Keratinocyte (primary cell): Measurements from ENCODE around the gene ASPHD2. TPM values are rescaled to one million over a fixed set of nuclear protein-coding genes. Genes with fewer than 3 reads are reported as not detected.

Experiments used
- DNase-seq: peaks from one replicate; pipeline ENCODE4 v3.0.0-alpha.2; 2011; ENCODE audit warnings: low read depth, missing footprints, low spot score
- FAIRE-seq: peaks from 2 replicates; lab custom pipeline; 2011; peaks lifted over from hg19 to GRCh38; lab: Jason Lieb, UNC
- H2AFZ ChIP-seq: 2 replicates; pipeline ENCODE4 v1.6.0; 2012; ENCODE audit warnings: low read length, control low read depth, inconsistent platforms; ENCODE audit not compliant: control insufficient read depth
- H3K27ac ChIP-seq: 2 replicates; pipeline ENCODE4 v1.5.1; 2011; ENCODE audit warnings: low read length; ENCODE audit not compliant: control insufficient read depth, insufficient read depth
- H3K27me3 ChIP-seq: 3 replicates; pipeline ENCODE4 v1.6.0; 2011; ENCODE audit warnings: low read length; ENCODE audit not compliant: control insufficient read depth, insufficient read depth; ENCODE audit errors: extremely low read depth
- H3K36me3 ChIP-seq, 2 experiments: 2 replicates in 1 of 2; 3 replicates in 1 of 2; pipeline ENCODE4 v1.5.1; 2011; ENCODE audit warnings: low read length in 2 of 2, mild to moderate bottlenecking in 1 of 2; ENCODE audit not compliant: control insufficient read depth in 2 of 2, insufficient read depth in 2 of 2; ENCODE audit errors: extremely low read depth in 1 of 2
- H3K4me1 ChIP-seq: 3 replicates; pipeline ENCODE4 v1.5.1; 2011; ENCODE audit warnings: low read length; ENCODE audit not compliant: control insufficient read depth, insufficient read depth; ENCODE audit errors: extremely low read depth
- H3K4me2 ChIP-seq: 3 replicates; pipeline ENCODE4 v1.6.0; 2011; ENCODE audit warnings: low read depth, low read length; ENCODE audit not compliant: control insufficient read depth, insufficient read depth; ENCODE audit errors: extremely low read depth
- H3K4me3 ChIP-seq, 3 experiments: fragments of 200-600 bp in 1 of 3; sonication (generic) in 1 of 3; 2 replicates in 2 of 3; 3 replicates in 1 of 3; pipeline ENCODE4 v1.5.1; 2011 to 2016; ENCODE audit warnings: low read length in 3 of 3, mild to moderate bottlenecking in 3 of 3, control low read depth in 2 of 3, inconsistent platforms in 1 of 3, low read depth in 1 of 3, mixed read lengths in 1 of 3, mixed run types in 1 of 3, moderate library complexity in 1 of 3; ENCODE audit not compliant: control insufficient read depth in 2 of 3, insufficient read depth in 2 of 3; ENCODE audit errors: extremely low read depth in 1 of 3
- H3K79me2 ChIP-seq: 2 replicates; pipeline ENCODE4 v1.6.0; 2012; ENCODE audit warnings: low read length; ENCODE audit not compliant: control insufficient read depth, insufficient read depth
- H3K9ac ChIP-seq: 3 replicates; pipeline ENCODE4 v1.6.0; 2011; ENCODE audit warnings: low read length; ENCODE audit not compliant: control insufficient read depth, insufficient read depth; ENCODE audit errors: extremely low read depth
- H3K9me1 ChIP-seq: 3 replicates; pipeline ENCODE4 v1.6.0; 2011; ENCODE audit warnings: low read length; ENCODE audit not compliant: control insufficient read depth, insufficient read depth; ENCODE audit errors: extremely low read depth
- H3K9me3 ChIP-seq: 2 replicates; pipeline ENCODE4 v1.5.1; 2012; ENCODE audit warnings: low read depth, low read length; ENCODE audit not compliant: control insufficient read depth
- H4K20me1 ChIP-seq: 3 replicates; pipeline ENCODE4 v1.6.0; 2011; ENCODE audit warnings: low read length; ENCODE audit not compliant: control insufficient read depth, insufficient read depth; ENCODE audit errors: extremely low read depth
- CTCF ChIP-seq, 3 experiments: IDR thresholded peaks in 1 of 3; conservative IDR thresholded peaks in 1 of 3; optimal IDR thresholded peaks in 1 of 3; 2 replicates in 2 of 3; 3 replicates in 1 of 3; pipeline versions ENCODE3 to v1.5.1; 2011; ENCODE audit warnings: low read length in 3 of 3, mild to moderate bottlenecking in 3 of 3, moderate library complexity in 2 of 3, control low read depth in 1 of 3, inconsistent platforms in 1 of 3; ENCODE audit not compliant: insufficient read depth in 2 of 3; ENCODE audit errors: extremely low read depth in 1 of 3
- EZH2 ChIP-seq: IDR thresholded peaks from one replicate; pipeline ENCODE4 v1.6.1; 2012; ENCODE audit warnings: inconsistent platforms, mild to moderate bottlenecking, low read length, moderate library complexity
- dilution Hi-C: fragments of 300-500 bp; cut with MboI; formaldehyde crosslinking; loops from one replicate; pipeline ENCODE4 v1.7.0; 2020; ENCODE audit warnings: low sequenced_read_pairs; ENCODE audit not compliant: extremely low pct_ligation_motif_present
- polyA plus RNA-seq, 5 experiments: library from polyadenylated mRNA; depleted of rRNA in 3 of 5; stranded (reverse) in 3 of 5; stranded (forward) in 1 of 5; unstranded in 1 of 5; fragments of >200 nt; gene quantifications; 1 replicate in 1 of 5; 2 replicates in 3 of 5; 3 replicates in 1 of 5; pipeline versions ENCODE4 v1.2.1 to v1.2.3, GENCODE V29; 2011 to 2012; ENCODE audit warnings: missing spikeins in 2 of 5, low read depth in 1 of 5, low replicate concordance in 1 of 5

ASPHD2 gene
- polyA plus RNA-seq, 1 donor (not counting 4 experiments of a cell fraction or from before 2014, with no cell fraction given) = 3.5 TPM

GRCh38 chr22:26399289-26399688, 29.8 kb upstream of the ASPHD2 start:
- Histone ChIP-seq H4K20me1 (no peaks in the 10 kb centered on the region), H3K79me2 (no peaks in the 10 kb centered on the region), H3K36me3 (no peaks in the 10 kb centered on the region), H3K9ac (no peak overlapping the region), H3K27ac (no peak overlapping the region), H3K27me3 (peaks cover under 1% of the 10 kb centered on the region), H3K9me3 (no peaks in the 10 kb centered on the region), H2AFZ (no peak overlapping the region), H3K4me3 (no peak overlapping the region), H3K4me1 (no peaks in the 10 kb centered on the region), H3K9me1 (no peaks in the 10 kb centered on the region), H3K4me2 (no peak overlapping the region)
- dilution Hi-C loops = no loop called here
- TF ChIP-seq EZH2 (no peak), CTCF (optimal IDR thresholded peaks at IDR 0.05 in 1 of 3, IDR thresholded peaks at IDR 0.05 in 1 of 3, conservative IDR thresholded peaks at IDR 0.05 in 1 of 3; ENCODE audit: extremely low read depth in 1 of 3, insufficient read depth in 2 of 3, low read length in 3 of 3) (no peak)
- no peak for FAIRE-seq
- no peak for DNase-seq

GRCh38 chr22:26401726-26402125, 27.3 kb upstream of the ASPHD2 start:
- Histone ChIP-seq H3K36me3 (no peaks in the 10 kb centered on the region), H3K4me2 (no peak overlapping the region), H3K9me3 (no peaks in the 10 kb centered on the region), H2AFZ (no peak overlapping the region), H3K4me3 (no peak overlapping the region), H4K20me1 (no peaks in the 10 kb centered on the region), H3K4me1 (no peaks in the 10 kb centered on the region), H3K79me2 (no peaks in the 10 kb centered on the region), H3K9me1 (no peaks in the 10 kb centered on the region), H3K27me3 (no peaks in the 10 kb centered on the region), H3K9ac (no peak overlapping the region), H3K27ac (no peak overlapping the region)
- dilution Hi-C loops = no loop called here
- DNase-seq (no peak), FAIRE-seq (no peak)
- TF ChIP-seq CTCF (optimal IDR thresholded peaks at IDR 0.05 in 1 of 3, IDR thresholded peaks at IDR 0.05 in 1 of 3, conservative IDR thresholded peaks at IDR 0.05 in 1 of 3; ENCODE audit: extremely low read depth in 1 of 3, insufficient read depth in 2 of 3, low read length in 3 of 3) (no peak), EZH2 (no peak)
